ENCODE measurements around the gene TRIM66. TPM values are rescaled to one million over a fixed set of nuclear protein-coding genes. Genes with fewer than 3 reads are reported as not detected.
A peak's percentile ranks its signal among the peaks of the same experiment; 100 is the strongest.

TRIM66 gene, protein sequence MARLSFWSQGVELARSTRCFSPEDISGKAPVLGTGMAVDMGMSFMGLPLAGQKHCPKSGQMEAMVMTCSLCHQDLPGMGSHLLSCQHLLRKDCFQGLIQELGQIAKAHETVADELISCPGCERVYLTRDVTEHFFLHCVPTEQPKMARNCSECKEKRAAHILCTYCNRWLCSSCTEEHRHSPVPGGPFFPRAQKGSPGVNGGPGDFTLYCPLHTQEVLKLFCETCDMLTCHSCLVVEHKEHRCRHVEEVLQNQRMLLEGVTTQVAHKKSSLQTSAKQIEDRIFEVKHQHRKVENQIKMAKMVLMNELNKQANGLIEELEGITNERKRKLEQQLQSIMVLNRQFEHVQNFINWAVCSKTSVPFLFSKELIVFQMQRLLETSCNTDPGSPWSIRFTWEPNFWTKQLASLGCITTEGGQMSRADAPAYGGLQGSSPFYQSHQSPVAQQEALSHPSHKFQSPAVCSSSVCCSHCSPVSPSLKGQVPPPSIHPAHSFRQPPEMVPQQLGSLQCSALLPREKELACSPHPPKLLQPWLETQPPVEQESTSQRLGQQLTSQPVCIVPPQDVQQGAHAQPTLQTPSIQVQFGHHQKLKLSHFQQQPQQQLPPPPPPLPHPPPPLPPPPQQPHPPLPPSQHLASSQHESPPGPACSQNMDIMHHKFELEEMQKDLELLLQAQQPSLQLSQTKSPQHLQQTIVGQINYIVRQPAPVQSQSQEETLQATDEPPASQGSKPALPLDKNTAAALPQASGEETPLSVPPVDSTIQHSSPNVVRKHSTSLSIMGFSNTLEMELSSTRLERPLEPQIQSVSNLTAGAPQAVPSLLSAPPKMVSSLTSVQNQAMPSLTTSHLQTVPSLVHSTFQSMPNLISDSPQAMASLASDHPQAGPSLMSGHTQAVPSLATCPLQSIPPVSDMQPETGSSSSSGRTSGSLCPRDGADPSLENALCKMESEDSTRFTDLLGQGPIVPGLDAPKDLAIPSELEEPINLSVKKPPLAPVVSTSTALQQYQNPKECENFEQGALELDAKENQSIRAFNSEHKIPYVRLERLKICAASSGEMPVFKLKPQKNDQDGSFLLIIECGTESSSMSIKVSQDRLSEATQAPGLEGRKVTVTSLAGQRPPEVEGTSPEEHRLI (N-terminal part only)
- total RNA-seq = 10 to 100 TPM; 24.7 to 28.4 TPM

DNA sequence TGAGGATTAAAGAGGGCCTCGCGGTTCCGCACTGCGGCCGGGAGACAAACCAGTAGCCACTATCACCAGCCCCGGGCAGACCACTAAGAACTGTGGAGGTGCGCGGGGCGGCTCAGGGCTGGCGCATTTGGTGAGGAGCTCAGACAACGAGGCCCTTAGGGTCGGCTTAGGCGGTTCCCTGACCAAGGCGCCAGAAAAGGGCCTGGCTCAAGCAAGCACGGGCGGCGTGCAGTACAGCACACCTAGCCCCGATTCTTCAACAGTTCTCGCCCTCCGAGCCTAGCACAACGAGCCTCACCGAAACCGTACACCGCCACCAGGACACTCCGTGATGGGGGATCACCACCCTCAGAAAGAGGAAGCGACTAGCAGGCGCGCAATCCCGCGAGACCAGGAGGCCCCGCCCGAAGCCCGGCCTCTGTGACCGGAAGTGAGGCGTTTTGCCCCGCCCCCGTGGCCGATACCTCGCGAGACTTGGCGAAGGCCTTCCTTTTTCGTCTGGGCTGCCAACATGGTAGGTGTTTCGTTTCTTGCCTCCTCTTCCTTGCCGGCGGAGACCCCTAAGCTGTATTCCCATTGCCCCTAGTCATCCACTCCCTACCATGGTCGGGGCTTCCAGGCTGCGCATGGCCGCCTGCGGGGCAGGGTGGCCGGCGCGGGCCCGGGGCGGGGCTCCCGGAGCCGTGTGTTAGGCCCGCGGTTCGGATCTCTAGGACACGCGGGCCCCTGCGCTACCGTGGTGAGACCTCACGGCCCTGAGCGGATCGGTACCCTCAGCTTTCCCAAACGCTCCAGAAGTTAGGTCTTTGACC, at the start of gene TRIM66, which contains the start of gene RPL27A:
TRIM66 (minus strand) TSS at position 363 of the 812 bp plus-strand sequence. CDS start 10,391 bp downstream, outside the sequence.
RPL27A (plus strand) TSS at position 490 of the 812 bp plus-strand sequence; CDS start at position 512, 22 bp downstream.
- ChIA-PET POLR2A (interaction anchor here (0.7 to 2.6 kb wide), 24 partner anchors 8 to 1987 kb away, joined by 3 to 16 read pairs (median 5); partner anchors contain the start of genes AKIP1, STK33, TMEM9B and ZNF143), CTCF (interaction anchor here (0.8 kb wide), 1 partner anchor 277 kb away, joined by 3 read pairs; no protein-coding TSS in a partner anchor)
- TF ChIP-seq, protein P1, sequence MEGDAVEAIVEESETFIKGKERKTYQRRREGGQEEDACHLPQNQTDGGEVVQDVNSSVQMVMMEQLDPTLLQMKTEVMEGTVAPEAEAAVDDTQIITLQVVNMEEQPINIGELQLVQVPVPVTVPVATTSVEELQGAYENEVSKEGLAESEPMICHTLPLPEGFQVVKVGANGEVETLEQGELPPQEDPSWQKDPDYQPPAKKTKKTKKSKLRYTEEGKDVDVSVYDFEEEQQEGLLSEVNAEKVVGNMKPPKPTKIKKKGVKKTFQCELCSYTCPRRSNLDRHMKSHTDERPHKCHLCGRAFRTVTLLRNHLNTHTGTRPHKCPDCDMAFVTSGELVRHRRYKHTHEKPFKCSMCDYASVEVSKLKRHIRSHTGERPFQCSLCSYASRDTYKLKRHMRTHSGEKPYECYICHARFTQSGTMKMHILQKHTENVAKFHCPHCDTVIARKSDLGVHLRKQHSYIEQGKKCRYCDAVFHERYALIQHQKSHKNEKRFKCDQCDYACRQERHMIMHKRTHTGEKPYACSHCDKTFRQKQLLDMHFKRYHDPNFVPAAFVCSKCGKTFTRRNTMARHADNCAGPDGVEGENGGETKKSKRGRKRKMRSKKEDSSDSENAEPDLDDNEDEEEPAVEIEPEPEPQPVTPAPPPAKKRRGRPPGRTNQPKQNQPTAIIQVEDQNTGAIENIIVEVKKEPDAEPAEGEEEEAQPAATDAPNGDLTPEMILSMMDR (IDR thresholded peaks at IDR 0.05) = no peak
- Mint-ChIP-seq H3K27me3 (no peaks in the 10 kb centered on the region), H3K4me3 (peak within 1 kb of the TSS; percentile 93), H3K4me1 (ENCODE audit: low read depth) (peaks cover 41% of the 10 kb centered on the region), H3K27ac (peak within 1 kb of the TSS; percentile 97), H3K9me3 (no peaks in the 10 kb centered on the region), H3K36me3 (ENCODE audit: low read depth) (peaks cover 78% of the 10 kb centered on the region)
- intact Hi-C loops (cut with micrococcal nuclease) = no loop called here
- ATAC-seq (peak; percentile 96), DNase-seq (peak; percentile 99)

DNA sequence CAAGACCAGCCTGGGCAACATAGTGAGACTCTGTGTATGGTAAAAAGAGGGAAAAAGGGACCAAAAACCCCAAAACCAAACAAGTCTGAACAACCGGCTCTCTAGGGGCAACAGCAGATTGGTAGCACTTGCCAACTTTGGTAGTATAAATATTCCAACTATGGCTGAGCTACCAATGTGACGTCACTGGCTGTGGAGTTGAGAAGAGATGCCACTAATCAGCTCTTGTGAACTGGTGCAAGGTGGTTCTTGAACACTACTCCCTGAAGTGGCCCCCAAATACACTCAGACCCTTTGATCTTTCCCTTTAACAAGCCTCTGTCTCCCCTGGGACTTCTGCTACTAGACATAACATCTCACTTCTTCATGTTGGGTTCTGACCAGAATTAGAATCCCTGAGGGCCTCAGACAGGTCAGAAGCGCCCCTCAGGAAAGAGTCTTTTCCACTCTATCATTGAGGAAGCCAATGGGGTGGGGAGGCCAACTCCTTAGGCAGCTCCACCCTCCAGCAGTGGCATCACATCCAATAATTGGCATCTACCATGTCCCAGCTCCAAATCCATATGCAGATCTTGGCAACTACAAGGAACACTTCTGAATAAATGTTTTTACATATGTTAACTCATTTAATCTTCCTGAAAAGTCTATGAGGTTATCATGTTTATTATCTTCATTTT, 49.3 kb upstream of the TRIM66 start:
- H3K36me3 Mint-ChIP-seq (ENCODE audit: low read depth) = no peaks in the 10 kb centered on the region
- intact Hi-C loops (cut with micrococcal nuclease) = no loop called here
- H3K9me3 Mint-ChIP-seq = no peaks in the 10 kb centered on the region
- DNase-seq = no peak
- H3K4me3 Mint-ChIP-seq = no peak overlapping the region
- no peak overlapping the region for H3K27ac Mint-ChIP-seq
- ChIA-PET POLR2A (no interaction called here), CTCF (no interaction called here)
- H3K4me1 Mint-ChIP-seq (ENCODE audit: low read depth) = no peaks in the 10 kb centered on the region
- ATAC-seq = no peak
- TF ChIP-seq, protein P1 (IDR thresholded peaks at IDR 0.05) = no peak
- H3K27me3 Mint-ChIP-seq = peaks cover 3% of the 10 kb centered on the region

DNA sequence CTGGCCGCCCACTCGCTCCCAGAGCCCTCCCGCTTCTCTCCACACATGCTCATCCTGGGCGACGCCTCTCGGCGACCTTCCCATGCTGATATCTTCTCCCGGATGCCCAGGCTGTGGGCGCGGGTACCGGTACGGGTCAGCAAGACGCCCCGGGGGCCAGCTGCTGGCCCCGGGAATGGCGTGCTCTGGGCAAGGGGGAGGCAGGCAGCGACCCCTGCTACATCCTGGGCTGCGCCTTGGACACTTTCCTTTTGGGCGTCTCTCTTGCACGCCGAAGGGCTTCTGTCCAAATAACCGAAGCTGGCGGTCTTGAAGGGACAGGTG, 48.2 kb upstream of the TRIM66 start:
- intact Hi-C loops (cut with micrococcal nuclease) = no loop called here
- H3K4me1 Mint-ChIP-seq (ENCODE audit: low read depth) = no peaks in the 10 kb centered on the region
- peaks cover 3% of the 10 kb centered on the region for H3K27me3 Mint-ChIP-seq
- ChIA-PET CTCF (no interaction called here), POLR2A (interaction anchor here (0.7 kb wide), 1 partner anchor 73 kb away, joined by 3 read pairs; no protein-coding TSS in a partner anchor)
- TF ChIP-seq, protein P1 (IDR thresholded peaks at IDR 0.05) = no peak
- no peaks in the 10 kb centered on the region for H3K36me3 Mint-ChIP-seq (ENCODE audit: low read depth)
- ATAC-seq (no peak), DNase-seq (no peak)
- H3K4me3 Mint-ChIP-seq = no peak overlapping the region
- no peak overlapping the region for H3K27ac Mint-ChIP-seq
- H3K9me3 Mint-ChIP-seq = no peaks in the 10 kb centered on the region

Data from activated CD8-positive, alpha-beta T cell treated with anti-CD3 and anti-CD28 coated beads for 36 hours (primary cell).